H1 (cell line): ENCODE measurements around the gene USF1. TPM values are rescaled to one million over a fixed set of nuclear protein-coding genes. Genes with fewer than 3 reads are reported as not detected.
"Not testable (repeated sequence)": the region's sequence is repeated elsewhere in the genome, so short reads cannot be mapped to it uniquely, and the experiment has no call there.

ENCODE experiments used
- CTCF ChIA-PET: fragments of 300-600 bp; sonication (Branson Sonifier 250); formaldehyde crosslinking; loops from one replicate; lab custom pipeline; 2021; ENCODE audit not compliant: partially characterized antibody; lab: Charles Lee
- POLR2A ChIA-PET: fragments of 300-600 bp; sonication (Branson Sonifier 250); formaldehyde crosslinking; loops from one replicate; lab custom pipeline; 2021; ENCODE audit warnings: inconsistent platforms; ENCODE audit not compliant: partially characterized antibody; lab: Charles Lee
- DNase-seq, 2 experiments: peaks; one replicate each; pipeline versions ENCODE4 v3.0.0 to v3.0.0-alpha.2; 2010 to 2022; ENCODE audit warnings: low spot score in 2 of 2, low read depth in 1 of 2, mixed read lengths in 1 of 2
- FAIRE-seq: peaks from 2 replicates; lab custom pipeline; 2011; peaks lifted over from hg19 to GRCh38; lab: Jason Lieb, UNC
- H2AFZ ChIP-seq: 2 replicates; pipeline ENCODE4 v1.8.1; 2012; ENCODE audit warnings: low read length, inconsistent platforms
- H2AK5ac ChIP-seq: 2 replicates; pipeline ENCODE4 v1.6.1; 2013; ENCODE audit warnings: low read depth, low read length
- H2BK120ac ChIP-seq: replicated peaks from 2 replicates; pipeline ENCODE3; 2013; ENCODE audit warnings: low read depth, low read length, inconsistent platforms
- H2BK12ac ChIP-seq: 2 replicates; pipeline ENCODE4 v1.6.1; 2013; ENCODE audit warnings: low read depth, low read length
- H2BK15ac ChIP-seq: 2 replicates; pipeline ENCODE4 v1.6.1; 2013; ENCODE audit warnings: low read length
- H2BK20ac ChIP-seq: 2 replicates; pipeline ENCODE4 v1.6.1; 2013; ENCODE audit warnings: low read length
- H2BK5ac ChIP-seq: 2 replicates; pipeline ENCODE4 v1.6.1; 2013; ENCODE audit warnings: low read depth, low read length
- H3K14ac ChIP-seq: 2 replicates; pipeline ENCODE4 v1.6.1; 2013; ENCODE audit warnings: inconsistent platforms; ENCODE audit not compliant: insufficient read length
- H3K18ac ChIP-seq: 2 replicates; pipeline ENCODE4 v1.6.1; 2013; ENCODE audit warnings: low read length; ENCODE audit errors: extremely low read depth
- H3K23ac ChIP-seq: 2 replicates; pipeline ENCODE4 v1.6.1; 2013; ENCODE audit warnings: inconsistent platforms; ENCODE audit not compliant: insufficient read length
- H3K23me2 ChIP-seq: 2 replicates; pipeline ENCODE4 v1.6.1; 2013; ENCODE audit warnings: low read depth, low read length
- H3K27ac ChIP-seq: 2 replicates; pipeline ENCODE4 v1.6.1; 2011; ENCODE audit warnings: low read depth, low read length, inconsistent platforms
- H3K27me3 ChIP-seq, 4 experiments: replicated peaks in 1 of 4; 1 replicate in 1 of 4; 2 replicates in 3 of 4; pipeline versions ENCODE4 v1.6.1 to v1.8.1; 2011 to 2013; ENCODE audit warnings: low read length in 3 of 4, mild to moderate bottlenecking in 3 of 4, inconsistent platforms in 2 of 4, mixed read lengths in 2 of 4, moderate library complexity in 1 of 4; ENCODE audit not compliant: control insufficient read depth in 3 of 4, insufficient read depth in 3 of 4; ENCODE audit errors: extremely low read depth in 1 of 4
- H3K36me3 ChIP-seq, 4 experiments: 2 replicates each; pipeline versions ENCODE4 v1.6.1 to v1.8.1; 2011 to 2013; ENCODE audit warnings: mild to moderate bottlenecking in 4 of 4, low read length in 3 of 4, moderate library complexity in 2 of 4, control low read depth in 1 of 4, inconsistent platforms in 1 of 4; ENCODE audit not compliant: insufficient read depth in 4 of 4, control insufficient read depth in 2 of 4
- H3K4ac ChIP-seq: replicated peaks from 2 replicates; pipeline ENCODE3; 2013; ENCODE audit warnings: low read length, low read depth, mixed read lengths, inconsistent platforms; ENCODE audit not compliant: insufficient read length
- H3K4me1 ChIP-seq, 4 experiments: replicated peaks in 1 of 4; 1 replicate in 1 of 4; 2 replicates in 3 of 4; pipeline versions ENCODE4 v1.6.1 to v1.8.1; 2011 to 2013; ENCODE audit warnings: low read length in 3 of 4, inconsistent platforms in 2 of 4, mixed read lengths in 1 of 4; ENCODE audit not compliant: insufficient read depth in 4 of 4, control insufficient read depth in 3 of 4
- H3K4me2 ChIP-seq, 2 experiments: 2 replicates each; pipeline versions ENCODE4 v1.6.1 to v1.8.1; 2011 to 2013; ENCODE audit warnings: low read depth in 2 of 2, low read length in 2 of 2, control low read depth in 1 of 2, inconsistent platforms in 1 of 2, mild to moderate bottlenecking in 1 of 2; ENCODE audit not compliant: insufficient read depth in 1 of 2
- H3K4me3 ChIP-seq, 4 experiments: fragments of 200-600, 300-600 bp in 1 of 4; sonication (generic), shearing (Covaris generic), sonication (Bioruptor Twin) in 1 of 4; 2 replicates each; pipeline versions ENCODE4 v1.5.1 to v1.8.1; 2011 to 2016; ENCODE audit warnings: low read length in 4 of 4, low read depth in 3 of 4, control low read depth in 2 of 4, inconsistent platforms in 2 of 4, mild to moderate bottlenecking in 2 of 4, mixed read lengths in 1 of 4, moderate library complexity in 1 of 4; ENCODE audit not compliant: insufficient read depth in 2 of 4; ENCODE audit errors: extremely low read depth in 1 of 4
- H3K56ac ChIP-seq: replicated peaks from 2 replicates; pipeline ENCODE3; 2013; ENCODE audit warnings: low read depth, mild to moderate bottlenecking, mixed read lengths, low read length, inconsistent platforms; ENCODE audit not compliant: insufficient read length
- H3K79me1 ChIP-seq: 2 replicates; pipeline ENCODE4 v1.6.1; 2013; ENCODE audit warnings: low read depth, low read length, control low read depth
- H3K79me2 ChIP-seq, 2 experiments: 2 replicates each; pipeline versions ENCODE4 v1.6.1 to v1.8.1; 2012 to 2013; ENCODE audit warnings: low read length in 2 of 2, mild to moderate bottlenecking in 2 of 2, inconsistent platforms in 1 of 2; ENCODE audit not compliant: insufficient read depth in 2 of 2, control insufficient read depth in 1 of 2
- H3K9ac ChIP-seq, 4 experiments: replicated peaks in 1 of 4; 1 replicate in 1 of 4; 2 replicates in 3 of 4; pipeline versions ENCODE4 v1.6.1 to v1.8.1; 2011 to 2013; ENCODE audit warnings: low read depth in 3 of 4, low read length in 3 of 4, control low read depth in 2 of 4, mild to moderate bottlenecking in 2 of 4, moderate library complexity in 2 of 4, inconsistent platforms in 1 of 4; ENCODE audit errors: extremely low read depth in 1 of 4
- H3K9me3 ChIP-seq, 2 experiments: 2 replicates each; pipeline versions ENCODE4 v1.6.1 to v1.8.1; 2012 to 2013; ENCODE audit warnings: mild to moderate bottlenecking in 2 of 2, moderate library complexity in 2 of 2, control low read depth in 1 of 2, inconsistent platforms in 1 of 2, low read depth in 1 of 2, low read length in 1 of 2, mixed read lengths in 1 of 2; ENCODE audit not compliant: insufficient read depth in 2 of 2
- H4K20me1 ChIP-seq, 2 experiments: replicated peaks in 1 of 2; 2 replicates each; pipeline versions ENCODE3 to v1.8.1; 2011 to 2013; ENCODE audit warnings: inconsistent platforms in 2 of 2, low read length in 2 of 2, mild to moderate bottlenecking in 1 of 2; ENCODE audit not compliant: insufficient read depth in 2 of 2, control insufficient read depth in 1 of 2
- H4K5ac ChIP-seq: 2 replicates; pipeline ENCODE4 v1.6.1; 2013; ENCODE audit warnings: low read length, low read depth, mixed read lengths, inconsistent platforms; ENCODE audit not compliant: insufficient read length
- H4K8ac ChIP-seq: 2 replicates; pipeline ENCODE4 v1.8.0; 2013; ENCODE audit warnings: mild to moderate bottlenecking, moderate library complexity, low read length, inconsistent platforms; ENCODE audit not compliant: insufficient read depth; ENCODE audit errors: extremely low read depth
- H4K91ac ChIP-seq: replicated peaks from 2 replicates; pipeline ENCODE3; 2013; ENCODE audit warnings: low read length, mixed read lengths, inconsistent platforms; ENCODE audit not compliant: insufficient read length
- WGBS, 2 experiments: shearing (Covaris generic) in 1 of 2; methylation state at CpG; one replicate each; pipeline versions ENCODE4 v1.1.6 to v1.1.7; 2013 to 2015; ENCODE audit warnings: low lambda C conversion rate in 2 of 2, mixed read lengths in 2 of 2, inconsistent platforms in 1 of 2, low coverage in 1 of 2, missing lambda C conversion rate in 1 of 2; ENCODE audit not compliant: insufficient replicate concordance in 2 of 2, insufficient coverage in 1 of 2, insufficient read length in 1 of 2; ENCODE audit errors: extremely low coverage in 1 of 2, missing lambda C conversion rate in 1 of 2; 5-methylcytosine and 5-hydroxymethylcytosine counted together
- polyA plus RNA-seq, 7 experiments: library from polyadenylated mRNA; depleted of rRNA in 3 of 7; stranded (reverse) in 5 of 7; unstranded in 2 of 7; fragments of >200 nt in 5 of 7; fragments of 200-250 nt in 2 of 7; gene quantifications; 1 replicate in 5 of 7; 2 replicates in 1 of 7; 4 replicates in 1 of 7; pipeline versions ENCODE4 v1.2.1 to v1.2.3, GENCODE V29; 2011 to 2013; ENCODE audit warnings: missing spikeins in 2 of 7, mixed read lengths in 2 of 7
- total RNA-seq: library from RNA; stranded (reverse); fragmentation: NEBNext Ultra II Directional; extraction: Animal tissue kit (Norgen Biotek cat#: 25700); gene quantifications from 2 replicates; pipeline ENCODE4 v1.2.1, GENCODE V29; 2021

The USF1 gene
- total and polyA plus RNA-seq, 2 of the 8 experiments (the other 6 are each of a cell fraction or from before 2014, with no cell fraction given), result 45.7 to 68.9 TPM

- H3K56ac ChIP-seq, FAIRE-seq, H2BK5ac ChIP-seq, H4K5ac ChIP-seq, DNase-seq, H2BK120ac ChIP-seq, H3K4me3 ChIP-seq, H4K8ac ChIP-seq, H2BK20ac ChIP-seq, H3K18ac ChIP-seq, H2AFZ ChIP-seq, H2AK5ac ChIP-seq, H3K27ac ChIP-seq, H3K27me3 ChIP-seq, H3K14ac ChIP-seq, H2BK12ac ChIP-seq, H2BK15ac ChIP-seq, H4K91ac ChIP-seq, H3K4ac ChIP-seq, H3K23ac ChIP-seq, H3K9ac ChIP-seq, H3K9me3 ChIP-seq, H3K36me3 ChIP-seq: not testable (repeated sequence)
- Histone ChIP-seq H3K23me2 (peaks cover 11% of the 10 kb centered on the region), H4K20me1 (peaks cover 9 to 24% of the 10 kb centered on the region in 2 experiments), H3K79me1 (peaks cover 14% of the 10 kb centered on the region), H3K4me2 (peak overlapping the region in 1 of 2 experiments; percentile 92; a peak in 1 of 4 replicates), H3K79me2 (peaks cover 43 to 82% of the 10 kb centered on the region in 2 experiments), H3K4me1 (peaks cover 18 to 30% (median 23%) of the 10 kb centered on the region in 4 experiments)
- whole genome bisulfite sequencing, 2 experiments, result 92% methylated on average over 1 of the region's 1 CpG; no CpG with 5 or more reads in 1 of the 2 experiments
- ChIA-PET POLR2A (interaction anchor here (0.7 kb wide), 1 partner anchor 22 kb away, joined by 3 read pairs; the partner anchor contains the start of gene TSTD1), CTCF (interaction anchor here (3.5 kb wide), 1 partner anchor 80 kb away, joined by 12 read pairs; no protein-coding TSS in a partner anchor)
Observed at GRCh38 chr1:161016683-161017082, 29.1 kb downstream of the USF1 start.
